ENCODE data around the gene PBX4.

Gene PBX4

DNA sequence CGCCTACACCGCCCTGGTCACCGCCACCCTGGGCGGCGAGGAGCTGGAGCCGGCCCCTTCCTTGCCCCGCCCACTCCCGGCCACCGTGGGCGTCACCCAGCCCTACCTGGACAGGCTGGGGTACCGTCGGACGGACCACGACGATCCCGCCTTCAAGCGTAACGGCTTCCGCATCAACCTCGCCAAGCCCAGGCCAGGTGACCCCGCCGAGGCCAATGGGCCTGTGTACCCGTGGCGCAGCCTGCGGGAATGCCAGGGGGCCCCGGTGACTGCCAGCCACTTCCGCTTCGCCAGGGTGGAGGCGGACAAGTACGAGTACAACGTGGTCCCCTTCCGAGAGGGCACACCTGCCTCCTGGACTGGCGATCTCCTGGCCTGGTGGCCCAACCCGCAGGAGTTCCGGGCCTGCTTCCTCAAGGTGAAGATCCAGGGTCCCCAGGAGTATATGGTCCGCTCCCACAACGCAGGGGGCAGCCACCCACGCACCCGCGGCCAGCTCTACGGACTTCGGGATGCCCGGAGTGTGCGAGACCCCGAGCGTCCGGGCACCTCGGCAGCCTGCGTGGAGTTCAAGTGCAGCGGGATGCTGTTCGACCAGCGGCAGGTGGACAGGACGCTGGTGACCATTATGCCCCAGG is 73.4 kb downstream of the PBX4 start:
- no peak for DNase-seq
- TF ChIP-seq GATA1 (IDR thresholded peaks at IDR 0.05; ENCODE audit: low read depth, low read length) (no peak), POLR2A (IDR thresholded peaks at IDR 0.05; ENCODE audit: low read length) (no peak)

DNA sequence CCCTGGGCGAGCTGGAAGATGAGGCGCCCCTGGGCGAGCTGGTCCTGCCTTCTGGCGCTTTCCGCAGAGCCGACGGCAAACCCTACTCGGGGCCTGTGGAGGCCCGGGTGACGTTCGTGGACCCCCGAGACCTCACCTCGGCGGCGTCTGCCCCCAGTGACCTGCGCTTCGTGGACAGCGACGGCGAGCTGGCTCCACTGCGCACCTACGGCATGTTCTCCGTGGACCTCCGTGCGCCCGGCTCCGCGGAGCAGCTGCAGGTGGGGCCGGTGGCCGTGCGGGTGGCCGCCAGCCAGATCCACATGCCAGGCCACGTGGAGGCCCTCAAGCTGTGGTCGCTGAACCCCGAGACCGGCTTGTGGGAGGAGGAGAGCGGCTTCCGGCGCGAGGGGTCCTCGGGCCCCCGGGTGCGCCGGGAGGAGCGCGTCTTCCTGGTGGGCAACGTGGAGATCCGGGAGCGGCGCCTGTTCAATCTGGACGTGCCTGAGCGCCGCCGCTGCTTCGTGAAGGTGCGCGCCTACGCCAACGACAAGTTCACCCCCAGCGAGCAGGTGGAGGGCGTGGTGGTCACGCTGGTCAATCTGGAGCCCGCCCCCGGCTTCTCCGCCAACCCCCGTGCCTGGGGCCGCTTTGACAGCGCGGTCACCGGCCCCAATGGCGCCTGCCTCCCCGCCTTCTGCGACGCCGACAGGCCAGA is 74.1 kb downstream of the PBX4 start:
- DNase-seq: no peak
- TF ChIP-seq POLR2A (IDR thresholded peaks at IDR 0.05; ENCODE audit: low read length): no peak
- TF ChIP-seq GATA1 (IDR thresholded peaks at IDR 0.05; ENCODE audit: low read depth, low read length): no peak

DNA sequence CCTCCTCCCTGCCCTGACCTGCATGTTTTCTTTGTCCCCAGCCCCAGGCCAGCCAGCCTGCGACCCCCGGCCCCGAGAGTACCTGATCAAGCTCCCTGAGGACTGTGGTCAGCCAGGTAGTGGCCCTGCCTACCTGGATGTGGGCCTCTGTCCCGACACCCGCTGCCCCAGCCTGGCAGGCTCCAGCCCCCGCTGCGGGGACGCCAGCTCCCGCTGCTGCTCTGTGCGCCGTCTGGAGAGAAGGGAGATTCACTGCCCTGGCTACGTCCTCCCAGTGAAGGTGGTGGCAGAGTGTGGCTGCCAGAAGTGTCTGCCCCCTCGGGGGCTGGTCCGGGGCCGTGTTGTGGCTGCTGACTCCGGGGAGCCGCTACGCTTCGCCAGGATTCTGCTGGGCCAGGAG is 74.8 kb downstream of the PBX4 start:
- TF ChIP-seq POLR2A (IDR thresholded peaks at IDR 0.05; ENCODE audit: low read length) (no peak), GATA1 (IDR thresholded peaks at IDR 0.05; ENCODE audit: low read depth, low read length) (no peak)
- DNase-seq: no peak

DNA sequence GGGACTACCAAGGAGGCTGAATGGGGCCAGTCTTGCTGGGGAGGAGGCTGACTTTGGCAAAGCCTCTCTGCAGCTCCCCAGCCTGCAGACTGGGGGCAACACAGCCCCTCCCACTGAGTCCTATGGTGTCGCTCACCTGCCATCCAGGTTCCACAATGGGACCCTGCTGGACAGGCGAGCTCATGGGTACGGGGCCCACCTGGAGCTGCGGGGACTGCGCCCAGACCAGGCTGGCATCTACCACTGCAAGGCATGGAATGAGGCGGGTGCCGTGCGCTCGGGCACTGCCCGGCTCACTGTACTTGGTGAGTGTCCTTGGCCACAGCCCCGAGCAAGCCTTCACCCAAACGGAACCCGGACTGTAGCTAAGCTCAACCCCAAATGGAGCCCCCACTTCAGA is 75.4 kb downstream of the PBX4 start:
- TF ChIP-seq GATA1 (IDR thresholded peaks at IDR 0.05; ENCODE audit: low read depth, low read length): no peak
- no peak for TF ChIP-seq POLR2A (IDR thresholded peaks at IDR 0.05; ENCODE audit: low read length)

DNA sequence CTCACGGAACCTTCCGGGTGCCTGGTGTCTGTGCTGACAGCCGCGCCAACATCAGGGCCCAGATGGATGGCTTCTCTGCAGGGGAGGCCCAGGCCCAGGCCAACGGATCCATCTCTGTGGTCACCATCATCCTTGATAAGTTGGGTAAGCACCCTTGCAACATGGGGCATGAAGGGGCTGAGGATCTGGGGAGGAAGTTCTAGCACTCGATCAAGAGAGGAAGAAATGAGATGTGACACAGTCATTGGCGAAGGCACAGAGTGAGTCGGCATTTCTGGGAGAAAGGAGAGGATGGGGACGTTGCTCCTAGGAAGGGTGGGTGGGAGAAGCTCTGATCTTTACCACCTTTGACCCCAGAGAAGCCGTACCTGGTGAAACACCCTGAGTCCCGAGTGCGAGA is 76.0 kb downstream of the PBX4 start:
- no peak for DNase-seq
- TF ChIP-seq POLR2A (IDR thresholded peaks at IDR 0.05; ENCODE audit: low read length): no peak
- TF ChIP-seq GATA1 (IDR thresholded peaks at IDR 0.05; ENCODE audit: low read depth, low read length): no peak

More for the DNA sequence above, 75.4 kb downstream of the PBX4 start:
- DNase-seq: no peak

DNA sequence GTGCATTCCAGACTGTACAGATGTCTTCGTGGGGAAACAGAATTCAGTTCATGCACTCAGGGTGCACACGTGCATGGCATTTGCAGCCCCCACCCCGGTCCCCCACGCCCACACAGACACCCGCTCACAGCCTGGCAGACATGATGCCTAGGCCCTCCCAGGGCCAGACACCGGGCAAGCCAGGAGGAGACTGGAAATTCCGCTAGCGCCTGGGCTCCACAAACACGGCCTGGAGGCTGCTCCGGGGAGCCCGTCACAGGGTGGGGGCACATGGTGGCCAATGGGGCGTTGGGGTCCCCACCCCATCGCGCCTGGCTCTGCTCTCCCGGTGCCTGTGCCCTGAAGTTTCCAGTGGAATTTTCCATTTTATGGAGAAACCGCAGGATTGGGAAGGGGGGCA is 76.9 kb downstream of the PBX4 start:
- TF ChIP-seq GATA1 (IDR thresholded peaks at IDR 0.05; ENCODE audit: low read depth, low read length): no peak
- no peak for TF ChIP-seq POLR2A (IDR thresholded peaks at IDR 0.05; ENCODE audit: low read length)
- DNase-seq: no peak

DNA sequence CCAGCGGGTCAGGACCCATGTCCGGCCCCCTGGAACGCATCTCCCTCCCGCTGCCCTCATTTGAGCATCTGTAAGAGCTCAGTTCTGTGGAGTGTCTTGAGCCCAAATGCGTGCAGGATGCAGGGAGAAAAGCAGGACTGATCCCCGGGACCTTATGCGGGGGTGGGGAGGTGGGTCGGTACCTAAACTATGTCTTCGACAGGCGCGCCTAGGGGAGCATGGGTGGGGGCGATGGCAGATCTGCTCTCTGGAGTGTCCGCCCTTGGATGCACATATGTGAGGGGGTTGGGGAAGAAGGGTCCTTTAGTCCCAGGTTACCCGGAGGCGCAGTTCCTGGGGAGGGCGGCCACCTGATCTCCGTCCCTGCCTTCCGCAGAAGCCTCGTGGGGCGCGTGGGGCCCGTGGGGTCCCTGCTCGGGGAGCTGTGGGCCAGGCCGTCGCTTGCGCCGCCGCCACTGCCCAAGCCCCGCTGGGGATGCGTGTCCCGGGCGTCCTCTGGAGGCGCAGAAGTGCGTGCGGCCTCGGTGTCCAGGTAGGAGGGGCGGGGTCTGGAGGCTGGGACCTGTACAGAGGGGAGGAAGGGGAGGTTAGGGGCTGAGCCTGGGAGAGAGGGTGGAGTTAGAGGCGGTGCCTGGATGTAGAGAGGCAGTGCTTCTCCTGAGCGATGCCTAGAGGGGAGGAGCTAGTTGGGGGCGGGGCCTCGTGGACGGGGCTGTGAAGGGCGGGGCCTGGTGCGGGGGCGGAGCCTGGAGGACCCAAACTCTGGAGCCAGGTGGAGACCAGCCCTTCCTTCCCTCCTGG is 77.6 kb downstream of the PBX4 start:
- DNase-seq: peak; percentile 71 to 77
- TF ChIP-seq POLR2A (IDR thresholded peaks at IDR 0.05; ENCODE audit: low read length) (no peak), GATA1 (IDR thresholded peaks at IDR 0.05; ENCODE audit: low read depth, low read length) (no peak)

DNA sequence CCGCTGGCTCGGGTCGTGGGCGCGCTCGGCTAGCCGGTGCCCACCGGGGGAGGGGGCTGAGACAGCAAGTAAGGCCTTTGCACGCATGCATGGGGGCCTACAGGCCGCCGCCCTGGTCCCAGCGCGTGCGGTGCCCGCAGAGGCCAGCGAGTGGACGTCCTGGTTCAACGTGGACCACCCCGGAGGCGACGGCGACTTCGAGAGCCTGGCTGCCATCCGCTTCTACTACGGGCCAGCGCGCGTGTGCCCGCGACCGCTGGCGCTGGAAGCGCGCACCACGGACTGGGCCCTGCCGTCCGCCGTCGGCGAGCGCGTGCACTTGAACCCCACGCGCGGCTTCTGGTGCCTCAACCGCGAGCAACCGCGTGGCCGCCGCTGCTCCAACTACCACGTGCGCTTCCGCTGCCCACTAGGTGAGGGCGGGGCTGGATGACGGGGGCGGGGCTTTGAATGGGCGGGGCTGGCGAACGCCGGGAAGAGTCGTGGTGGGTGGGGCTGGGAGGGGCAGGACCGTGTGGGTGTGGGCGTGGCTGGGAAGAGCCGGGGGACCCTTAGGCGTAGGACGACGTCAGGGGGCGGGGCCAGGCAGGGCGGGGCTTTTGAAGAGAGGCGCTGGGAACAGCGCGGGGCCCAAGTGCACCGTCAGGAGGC is 78.3 kb downstream of the PBX4 start:
- TF ChIP-seq GATA1 (IDR thresholded peaks at IDR 0.05; ENCODE audit: low read depth, low read length) (no peak), POLR2A (IDR thresholded peaks at IDR 0.05; ENCODE audit: low read length) (no peak)
- peak; percentile 90 to 94 for DNase-seq

DNA sequence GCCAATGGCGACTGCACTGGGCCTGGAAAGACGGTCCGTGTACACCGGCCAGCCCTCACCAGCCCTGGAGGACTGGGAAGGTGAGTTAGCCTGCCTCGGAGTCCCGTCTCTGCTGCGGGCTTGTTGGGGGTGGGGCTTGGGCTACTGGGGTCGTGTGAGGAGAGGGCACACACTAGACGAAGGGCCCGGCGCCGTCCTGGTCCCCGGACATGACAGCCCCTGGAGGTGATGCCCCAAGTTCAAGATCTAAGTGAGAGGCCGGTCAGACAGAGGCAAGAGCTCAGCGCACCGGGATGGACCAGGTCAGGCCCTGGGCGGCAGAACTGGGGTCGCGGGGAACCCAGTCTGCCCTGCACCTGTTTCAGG is 78.8 kb downstream of the PBX4 start:
- TF ChIP-seq GATA1 (IDR thresholded peaks at IDR 0.05; ENCODE audit: low read depth, low read length): no peak
- TF ChIP-seq POLR2A (IDR thresholded peaks at IDR 0.05; ENCODE audit: low read length): no peak
- DNase-seq: peak in 1 of 2 experiments; percentile 39

DNA sequence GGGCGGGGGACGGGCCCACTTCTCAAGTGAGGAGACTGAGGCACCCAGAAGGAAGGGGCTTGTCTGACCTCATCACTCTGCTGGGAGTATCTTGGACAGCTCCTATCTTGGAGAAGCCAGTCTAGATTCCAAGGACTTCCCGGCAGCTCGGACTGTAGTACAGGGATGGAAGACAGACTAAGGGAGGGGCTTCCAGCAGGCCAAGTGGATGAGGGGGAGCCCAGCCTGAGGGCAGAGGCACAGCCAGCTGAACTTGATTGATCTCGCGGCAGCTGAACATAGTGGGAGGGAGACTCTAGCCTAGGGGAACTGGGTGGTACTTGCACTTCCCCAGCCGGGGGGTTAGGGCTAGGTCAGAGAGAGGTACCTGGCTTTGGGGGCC is 79.7 kb downstream of the PBX4 start:
- no peak for TF ChIP-seq POLR2A (IDR thresholded peaks at IDR 0.05; ENCODE audit: low read length)
- no peak for TF ChIP-seq GATA1 (IDR thresholded peaks at IDR 0.05; ENCODE audit: low read depth, low read length)

DNA sequence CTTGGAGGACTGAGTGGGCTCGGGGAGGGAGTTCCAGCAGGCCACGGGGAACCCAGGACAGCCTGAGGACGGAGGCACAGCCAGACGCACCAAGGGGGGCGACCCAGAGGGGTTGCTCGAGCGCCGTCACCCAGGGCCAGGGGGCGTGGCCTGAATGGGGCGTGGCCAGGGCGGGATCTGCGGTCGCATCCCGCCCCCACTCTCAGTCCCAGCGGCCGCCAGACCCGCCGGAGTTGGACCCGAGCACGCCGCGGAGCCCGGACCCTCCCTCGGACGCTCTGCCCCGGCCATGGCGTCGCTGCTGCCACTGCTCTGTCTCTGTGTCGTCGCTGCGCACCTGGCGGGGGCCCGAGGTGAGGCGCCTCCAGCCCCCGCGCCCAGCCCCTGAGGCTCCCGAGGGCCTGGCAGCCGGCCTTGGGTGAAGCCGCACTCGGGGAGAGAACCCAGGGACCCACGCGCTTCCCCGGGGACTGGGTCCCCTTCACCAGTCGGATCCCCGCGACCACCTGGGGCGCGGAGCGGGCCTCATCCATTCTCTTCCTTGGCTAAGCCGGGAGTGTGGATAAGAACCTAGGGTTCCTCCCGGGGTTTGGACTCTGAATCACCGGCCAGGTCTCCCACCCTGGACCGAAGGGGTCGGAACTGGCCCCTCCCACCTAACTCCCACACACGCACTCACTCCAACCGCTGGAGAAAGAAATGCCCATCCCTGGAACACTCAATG is 80.3 kb downstream of the PBX4 start, which contains the start of gene CILP2:
TSS of gene CILP2 (plus strand) at position 205 of the 724 bp plus-strand sequence. CDS start at position 290, 85 bp downstream.
- TF ChIP-seq GATA1 (IDR thresholded peaks at IDR 0.05; ENCODE audit: low read depth, low read length) (no peak), POLR2A (IDR thresholded peaks at IDR 0.05; ENCODE audit: low read length) (no peak)
- peak in 1 of 2 experiments; percentile 46 for DNase-seq

More for the DNA sequence above, 79.7 kb downstream of the PBX4 start:
- no peak for DNase-seq

DNA sequence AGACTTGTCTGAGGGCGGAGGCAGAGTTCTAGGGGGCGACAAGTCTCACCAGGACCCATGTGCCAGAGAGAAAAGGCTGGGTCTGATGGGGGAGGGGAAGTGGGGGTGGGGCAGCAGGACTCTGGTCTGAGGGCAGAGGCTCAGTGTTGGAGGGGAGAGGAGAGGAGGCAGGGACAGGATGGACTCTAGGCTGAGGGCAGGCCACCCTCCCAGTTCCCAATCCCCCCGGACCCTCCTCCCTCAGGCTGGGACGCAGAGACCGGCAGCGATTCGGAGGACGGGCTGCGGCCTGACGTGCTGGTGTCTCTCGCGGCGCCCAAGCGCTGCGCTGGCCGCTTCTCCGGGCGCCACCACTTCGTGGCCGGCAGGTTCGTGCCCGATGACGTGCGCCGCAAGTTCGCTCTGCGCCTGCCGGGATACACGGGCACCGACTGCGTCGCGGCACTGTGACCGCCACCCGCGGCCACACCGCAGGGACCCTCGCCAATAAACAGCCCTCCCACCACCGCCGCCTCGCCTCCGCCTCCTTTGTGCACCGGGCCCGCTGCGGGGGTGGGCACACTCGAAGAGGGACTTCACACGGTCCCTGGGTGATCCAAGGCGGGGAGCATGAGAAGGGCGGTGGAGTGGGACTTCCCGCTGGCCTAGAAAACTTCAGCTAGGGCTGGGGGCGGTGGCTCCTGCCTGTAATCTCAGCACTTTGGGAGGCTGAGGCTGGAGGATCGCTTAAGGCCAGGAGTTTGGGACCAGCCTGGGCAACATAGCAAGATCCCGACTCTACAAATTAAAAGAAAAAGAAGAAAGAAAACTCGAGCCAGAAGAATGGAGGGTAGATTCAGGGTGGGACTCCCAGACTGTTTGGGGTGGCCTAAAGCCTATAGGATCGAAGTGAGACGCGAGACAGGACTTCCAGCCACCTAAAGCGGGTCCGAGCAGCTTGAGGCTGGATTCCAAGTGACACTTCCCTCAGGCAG is 81.1 kb downstream of the PBX4 start:
- DNase-seq: no peak
- TF ChIP-seq GATA1 (IDR thresholded peaks at IDR 0.05; ENCODE audit: low read depth, low read length): no peak
- TF ChIP-seq POLR2A (IDR thresholded peaks at IDR 0.05; ENCODE audit: low read length): no peak
